Neural crest cell (in vitro differentiated cells): ENCODE results near the gene ZBTB20. TPM values are rescaled to one million over a fixed set of nuclear protein-coding genes. Genes with fewer than 3 reads are reported as not detected.

Source experiments
- DNase-seq: peaks from one replicate; pipeline ENCODE4 v3.0.0; 2021; ENCODE audit warnings: low read depth, mixed read lengths, low spot score
- H3K27ac Mint-ChIP-seq: one replicate; pipeline ENCODE4 v1.8.0; 2021; ENCODE audit warnings: mild to moderate bottlenecking, mixed read lengths; ENCODE audit not compliant: unreplicated experiment
- H3K27me3 Mint-ChIP-seq: 2 replicates; pipeline ENCODE4 v1.8.0; 2021; ENCODE audit warnings: low read depth, mild to moderate bottlenecking, mixed read lengths
- H3K36me3 Mint-ChIP-seq: 2 replicates; pipeline ENCODE4 v1.8.0; 2021; ENCODE audit warnings: low read depth, mild to moderate bottlenecking, mixed read lengths
- H3K4me1 Mint-ChIP-seq: 2 replicates; pipeline ENCODE4 v1.8.0; 2021; ENCODE audit warnings: mixed read lengths
- H3K4me3 Mint-ChIP-seq: one replicate; pipeline ENCODE4 v1.8.0; 2021; ENCODE audit warnings: mild to moderate bottlenecking, mixed read lengths
- H3K9me3 Mint-ChIP-seq: 2 replicates; pipeline ENCODE4 v1.8.0; 2021; ENCODE audit warnings: mixed read lengths
- CTCF ChIP-seq: fragments of 200-600 bp; sonication (generic); conservative IDR thresholded peaks from 2 replicates; pipeline ENCODE4 v1.5.0; 2021; ENCODE audit warnings: antibody characterized with exemption, mild to moderate bottlenecking
- total RNA-seq: library from RNA; stranded (reverse); gene quantifications from 2 replicates; pipeline ENCODE4 v1.2.1, GENCODE V29; 2021

ZBTB20 gene
- total RNA-seq, 1 donor from 2014 or later = 12.4 TPM

- no peak for DNase-seq
- no peak overlapping the region for H3K4me3 Mint-ChIP-seq
- no peaks in the 10 kb centered on the region for H3K27me3 Mint-ChIP-seq
- H3K9me3 Mint-ChIP-seq = no peaks in the 10 kb centered on the region
- no peak for TF ChIP-seq CTCF
- no peaks in the 10 kb centered on the region for H3K36me3 Mint-ChIP-seq
- no peaks in the 10 kb centered on the region for H3K4me1 Mint-ChIP-seq
- H3K27ac Mint-ChIP-seq = no peak overlapping the region
Measured at GRCh38 chr3:114490829-114491228, 656.3 kb downstream of the ZBTB20 start.

- Mint-ChIP-seq H3K36me3 (no peaks in the 10 kb centered on the region), H3K4me3 (no peak overlapping the region), H3K9me3 (no peaks in the 10 kb centered on the region), H3K27ac (no peak overlapping the region), H3K27me3 (no peaks in the 10 kb centered on the region), H3K4me1 (no peaks in the 10 kb centered on the region)
- DNase-seq = no peak
- TF ChIP-seq CTCF = no peak
Measured at GRCh38 chr3:114487502-114487901, 659.6 kb downstream of the ZBTB20 start.

GRCh38 chr3:114484919-114485318, 662.2 kb downstream of the ZBTB20 start:
- TF ChIP-seq CTCF = no peak
- H3K9me3 Mint-ChIP-seq = no peaks in the 10 kb centered on the region
- H3K36me3 Mint-ChIP-seq = no peaks in the 10 kb centered on the region
- H3K4me3 Mint-ChIP-seq = no peak overlapping the region
- H3K27ac Mint-ChIP-seq = no peak overlapping the region
- DNase-seq = no peak
- H3K4me1 Mint-ChIP-seq = no peaks in the 10 kb centered on the region
- H3K27me3 Mint-ChIP-seq = no peaks in the 10 kb centered on the region

GRCh38 chr3:114481113-114481512, 666.0 kb downstream of the ZBTB20 start:
- Mint-ChIP-seq H3K9me3 (no peaks in the 10 kb centered on the region), H3K27ac (no peak overlapping the region), H3K36me3 (no peaks in the 10 kb centered on the region), H3K4me1 (no peaks in the 10 kb centered on the region), H3K27me3 (no peaks in the 10 kb centered on the region), H3K4me3 (no peak overlapping the region)
- no peak for TF ChIP-seq CTCF
- DNase-seq = no peak

- H3K4me1 Mint-ChIP-seq = no peaks in the 10 kb centered on the region
- no peaks in the 10 kb centered on the region for H3K9me3 Mint-ChIP-seq
- no peaks in the 10 kb centered on the region for H3K27me3 Mint-ChIP-seq
- no peak for DNase-seq
- no peaks in the 10 kb centered on the region for H3K36me3 Mint-ChIP-seq
- no peak for TF ChIP-seq CTCF
- no peak overlapping the region for H3K27ac Mint-ChIP-seq
- H3K4me3 Mint-ChIP-seq = no peak overlapping the region
Measured at GRCh38 chr3:114480442-114480841, 666.6 kb downstream of the ZBTB20 start.

- Mint-ChIP-seq H3K27ac (no peak overlapping the region), H3K9me3 (no peaks in the 10 kb centered on the region), H3K36me3 (no peaks in the 10 kb centered on the region), H3K4me1 (no peaks in the 10 kb centered on the region), H3K4me3 (no peak overlapping the region), H3K27me3 (no peaks in the 10 kb centered on the region)
- DNase-seq = no peak
- no peak for TF ChIP-seq CTCF
Measured at GRCh38 chr3:114478801-114479200, 668.3 kb downstream of the ZBTB20 start.
